ENCODE measurements around the gene ATP9A.

DNA sequence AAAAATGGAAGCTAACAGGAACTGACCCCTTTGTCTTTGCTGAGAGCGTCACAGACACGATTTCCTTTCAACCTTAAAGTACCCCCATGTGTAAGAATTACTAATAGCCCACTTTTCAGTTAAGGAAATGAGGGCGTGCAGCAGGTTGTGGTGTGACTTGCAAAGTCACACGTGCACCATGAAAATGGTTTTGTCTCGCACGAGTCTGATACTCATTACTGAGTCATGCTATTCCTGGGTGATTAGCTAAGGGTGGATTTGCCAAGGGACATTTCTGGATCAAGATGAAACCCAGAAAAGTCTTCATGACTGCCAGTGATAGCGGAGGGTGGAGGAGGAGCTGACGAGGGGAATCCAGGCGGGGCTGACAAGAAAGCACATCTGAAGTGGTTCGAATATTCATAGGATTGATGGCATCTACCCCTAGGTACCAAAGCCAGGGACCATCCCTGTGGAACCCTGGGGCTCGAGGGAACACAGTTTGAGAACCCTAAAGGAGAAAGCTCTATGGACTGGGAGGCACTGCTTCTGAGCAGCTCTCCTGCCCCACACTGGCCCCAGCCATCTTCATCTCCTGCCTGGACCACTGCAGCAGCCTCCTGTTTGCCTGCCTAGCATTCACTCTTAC lies 213.5 kb downstream of the ATP9A start:
- TF ChIP-seq TAF1 (IDR thresholded peaks at IDR 0.05; ENCODE audit: borderline replicate concordance, insufficient read depth, low read length) (no peak), POLR2AphosphoS5 (IDR thresholded peaks at IDR 0.05; ENCODE audit: low read depth, low read length) (no peak), SIN3A (IDR thresholded peaks at IDR 0.05; ENCODE audit: borderline replicate concordance, insufficient read depth, low read length) (no peak)

All from PFSK-1 (cell line).